SU-DHL-6 (cell line): ENCODE measurements around the gene ANO2.

Source experiments
- H2AFZ ChIP-seq: fragments of 200-600 bp; sonication (generic); 2 replicates; pipeline ENCODE4 v1.6.1; 2014; ENCODE audit warnings: low read depth, mild to moderate bottlenecking, moderate library complexity, mixed read lengths, antibody characterized with exemption, low read length; ENCODE audit not compliant: severe bottlenecking
- H3F3A ChIP-seq: fragments of 200-600 bp; shearing (Covaris generic); 2 replicates; pipeline ENCODE4 v1.6.0; 2016; ENCODE audit warnings: antibody characterized with exemption, mild to moderate bottlenecking; ENCODE audit not compliant: insufficient read depth
- H3K27ac ChIP-seq: fragments of 200-600 bp; sonication (generic); 2 replicates; pipeline ENCODE4 v1.5.1; 2016; ENCODE audit warnings: low read depth, mild to moderate bottlenecking, low read length, moderate library complexity, mixed read lengths
- H3K27me3 ChIP-seq: fragments of 200-600 bp; sonication (generic), shearing (Covaris generic); 2 replicates; pipeline ENCODE4 v1.6.0; 2014; ENCODE audit warnings: mild to moderate bottlenecking, low read length
- H3K36me3 ChIP-seq: fragments of 200-600 bp; sonication (generic); 2 replicates; pipeline ENCODE4 v1.6.1; 2014; ENCODE audit warnings: mild to moderate bottlenecking, low read length, mixed read lengths
- H3K4me2 ChIP-seq: fragments of 300-600, 200-600 bp; shearing (Covaris generic), sonication (generic); 2 replicates; pipeline ENCODE4 v1.6.0; 2014; ENCODE audit warnings: low read length, low read depth, mild to moderate bottlenecking; ENCODE audit not compliant: poor library complexity, severe bottlenecking
- H3K4me3 ChIP-seq: fragments of 200-600 bp; sonication (generic); 2 replicates; pipeline ENCODE4 v1.5.1; 2014; ENCODE audit warnings: antibody characterized with exemption, low read length, mild to moderate bottlenecking, mixed read lengths; ENCODE audit not compliant: insufficient read depth, poor library complexity, severe bottlenecking
- H3K79me2 ChIP-seq: fragments of 200-600 bp; sonication (generic); 2 replicates; pipeline ENCODE4 v1.6.1; 2014; ENCODE audit warnings: mild to moderate bottlenecking, low read length, moderate library complexity; ENCODE audit not compliant: insufficient read depth
- H3K9ac ChIP-seq: fragments of 200-600 bp; sonication (generic); 2 replicates; pipeline ENCODE4 v1.7.0; 2014; ENCODE audit warnings: mild to moderate bottlenecking, low read length
- H3K9me2 ChIP-seq: fragments of 200-600 bp; sonication (generic); replicated peaks from 2 replicates; pipeline ENCODE4 v1.6.1; 2014; ENCODE audit warnings: low read length; ENCODE audit not compliant: insufficient read depth
- H3K9me3 ChIP-seq: fragments of 200-600 bp; sonication (generic); 2 replicates; pipeline ENCODE4 v1.6.1; 2014; ENCODE audit warnings: low read length, mixed read lengths; ENCODE audit not compliant: insufficient read depth
- H4K20me1 ChIP-seq: fragments of 200-600 bp; sonication (generic); 2 replicates; pipeline ENCODE4 v1.6.1; 2014; ENCODE audit warnings: low read depth, mild to moderate bottlenecking, antibody characterized with exemption, low read length, moderate library complexity, mixed read lengths
- CTCF ChIP-seq: fragments of 200-600 bp; sonication (generic); IDR thresholded peaks from one replicate; pipeline ENCODE4 v1.5.1; 2017; ENCODE audit warnings: antibody characterized with exemption, mild to moderate bottlenecking, low read length, moderate library complexity; ENCODE audit not compliant: insufficient read depth, poor library complexity, severe bottlenecking
- EZH2phosphoT487 ChIP-seq: fragments of 200-600 bp; sonication (generic), shearing (Covaris generic); conservative IDR thresholded peaks from 2 replicates; pipeline ENCODE4 v1.6.1; 2018; ENCODE audit warnings: mild to moderate bottlenecking, antibody characterized with exemption, low read length, moderate library complexity, mixed read lengths

ANO2 gene

GRCh38 chr12:5710260-5710878 lies 234.7 kb downstream of the ANO2 start:
- Histone ChIP-seq H3K36me3 (no peaks in the 10 kb centered on the region), H3K79me2 (no peaks in the 10 kb centered on the region), H3K4me2 (no peak overlapping the region), H3K27me3 (no peaks in the 10 kb centered on the region), H3K9me2 (no peaks in the 10 kb centered on the region), H3F3A (no peaks in the 10 kb centered on the region), H4K20me1 (no peaks in the 10 kb centered on the region), H3K9ac (no peak overlapping the region), H3K27ac (no peak overlapping the region), H2AFZ (no peak overlapping the region), H3K4me3 (no peak overlapping the region), H3K9me3 (no peaks in the 10 kb centered on the region)
- TF ChIP-seq EZH2phosphoT487 (no peak), CTCF (no peak)

GRCh38 chr12:5708371-5708770 lies 236.7 kb downstream of the ANO2 start:
- no peaks in the 10 kb centered on the region for H3K9me2 ChIP-seq
- no peaks in the 10 kb centered on the region for H3K9me3 ChIP-seq
- no peaks in the 10 kb centered on the region for H3K36me3 ChIP-seq
- H3K9ac ChIP-seq = no peak overlapping the region
- no peaks in the 10 kb centered on the region for H3K79me2 ChIP-seq
- H3K4me3 ChIP-seq = no peak overlapping the region
- no peaks in the 10 kb centered on the region for H3F3A ChIP-seq
- no peaks in the 10 kb centered on the region for H4K20me1 ChIP-seq
- H3K4me2 ChIP-seq = no peak overlapping the region
- H3K27me3 ChIP-seq = no peaks in the 10 kb centered on the region
- TF ChIP-seq CTCF = no peak
- TF ChIP-seq EZH2phosphoT487 = no peak
- no peak overlapping the region for H2AFZ ChIP-seq
- H3K27ac ChIP-seq = no peak overlapping the region

- no peaks in the 10 kb centered on the region for H3F3A ChIP-seq
- no peaks in the 10 kb centered on the region; the same call in 1 of the 2 replicates for H3K36me3 ChIP-seq
- no peak overlapping the region for H3K9ac ChIP-seq
- TF ChIP-seq CTCF = no peak
- no peak for TF ChIP-seq EZH2phosphoT487
- no peak overlapping the region for H3K4me2 ChIP-seq
- no peaks in the 10 kb centered on the region for H3K9me3 ChIP-seq
- no peaks in the 10 kb centered on the region for H4K20me1 ChIP-seq
- no peak overlapping the region for H2AFZ ChIP-seq
- no peak overlapping the region for H3K4me3 ChIP-seq
- no peak overlapping the region for H3K27ac ChIP-seq
- no peaks in the 10 kb centered on the region for H3K79me2 ChIP-seq
- H3K27me3 ChIP-seq = no peaks in the 10 kb centered on the region
- no peaks in the 10 kb centered on the region for H3K9me2 ChIP-seq
Measured at GRCh38 chr12:5706247-5706646, 238.8 kb downstream of the ANO2 start.

GRCh38 chr12:5705791-5706190 lies 239.3 kb downstream of the ANO2 start:
- no peak overlapping the region for H3K9ac ChIP-seq
- no peak overlapping the region for H3K4me2 ChIP-seq
- H3K36me3 ChIP-seq = no peaks in the 10 kb centered on the region; the same call in 1 of the 2 replicates
- H3K27ac ChIP-seq = no peak overlapping the region
- no peak overlapping the region for H3K4me3 ChIP-seq
- H3K9me3 ChIP-seq = no peaks in the 10 kb centered on the region
- no peaks in the 10 kb centered on the region for H3F3A ChIP-seq
- H3K27me3 ChIP-seq = no peaks in the 10 kb centered on the region
- no peaks in the 10 kb centered on the region for H3K9me2 ChIP-seq
- no peaks in the 10 kb centered on the region for H4K20me1 ChIP-seq
- no peaks in the 10 kb centered on the region for H3K79me2 ChIP-seq
- no peak overlapping the region for H2AFZ ChIP-seq
- TF ChIP-seq EZH2phosphoT487 (no peak), CTCF (no peak)
